VCaP (cell line): ENCODE results near the gene SUMF1.
A peak's percentile ranks its signal among the peaks of the same experiment; 100 is the strongest.

Experiments used
- H3K27ac ChIP-seq: fragments of 450-650 bp; 2 replicates; pipeline ENCODE4 v1.5.1; 2017
- TF ChIP-seq, protein P1 (sequence below): fragments of 450-650 bp; conservative IDR thresholded peaks from 2 replicates; pipeline ENCODE4 v1.5.1; 2017; ENCODE audit warnings: mild to moderate bottlenecking, moderate library complexity

SUMF1 gene

GRCh38 chr3:4496087-4496452, 29.0 kb upstream of the SUMF1 start:
- TF ChIP-seq, protein P1, sequence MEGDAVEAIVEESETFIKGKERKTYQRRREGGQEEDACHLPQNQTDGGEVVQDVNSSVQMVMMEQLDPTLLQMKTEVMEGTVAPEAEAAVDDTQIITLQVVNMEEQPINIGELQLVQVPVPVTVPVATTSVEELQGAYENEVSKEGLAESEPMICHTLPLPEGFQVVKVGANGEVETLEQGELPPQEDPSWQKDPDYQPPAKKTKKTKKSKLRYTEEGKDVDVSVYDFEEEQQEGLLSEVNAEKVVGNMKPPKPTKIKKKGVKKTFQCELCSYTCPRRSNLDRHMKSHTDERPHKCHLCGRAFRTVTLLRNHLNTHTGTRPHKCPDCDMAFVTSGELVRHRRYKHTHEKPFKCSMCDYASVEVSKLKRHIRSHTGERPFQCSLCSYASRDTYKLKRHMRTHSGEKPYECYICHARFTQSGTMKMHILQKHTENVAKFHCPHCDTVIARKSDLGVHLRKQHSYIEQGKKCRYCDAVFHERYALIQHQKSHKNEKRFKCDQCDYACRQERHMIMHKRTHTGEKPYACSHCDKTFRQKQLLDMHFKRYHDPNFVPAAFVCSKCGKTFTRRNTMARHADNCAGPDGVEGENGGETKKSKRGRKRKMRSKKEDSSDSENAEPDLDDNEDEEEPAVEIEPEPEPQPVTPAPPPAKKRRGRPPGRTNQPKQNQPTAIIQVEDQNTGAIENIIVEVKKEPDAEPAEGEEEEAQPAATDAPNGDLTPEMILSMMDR: no peak
- H3K27ac ChIP-seq: peak overlapping the region; percentile 95; the same call in 1 of the 2 replicates

DNA sequence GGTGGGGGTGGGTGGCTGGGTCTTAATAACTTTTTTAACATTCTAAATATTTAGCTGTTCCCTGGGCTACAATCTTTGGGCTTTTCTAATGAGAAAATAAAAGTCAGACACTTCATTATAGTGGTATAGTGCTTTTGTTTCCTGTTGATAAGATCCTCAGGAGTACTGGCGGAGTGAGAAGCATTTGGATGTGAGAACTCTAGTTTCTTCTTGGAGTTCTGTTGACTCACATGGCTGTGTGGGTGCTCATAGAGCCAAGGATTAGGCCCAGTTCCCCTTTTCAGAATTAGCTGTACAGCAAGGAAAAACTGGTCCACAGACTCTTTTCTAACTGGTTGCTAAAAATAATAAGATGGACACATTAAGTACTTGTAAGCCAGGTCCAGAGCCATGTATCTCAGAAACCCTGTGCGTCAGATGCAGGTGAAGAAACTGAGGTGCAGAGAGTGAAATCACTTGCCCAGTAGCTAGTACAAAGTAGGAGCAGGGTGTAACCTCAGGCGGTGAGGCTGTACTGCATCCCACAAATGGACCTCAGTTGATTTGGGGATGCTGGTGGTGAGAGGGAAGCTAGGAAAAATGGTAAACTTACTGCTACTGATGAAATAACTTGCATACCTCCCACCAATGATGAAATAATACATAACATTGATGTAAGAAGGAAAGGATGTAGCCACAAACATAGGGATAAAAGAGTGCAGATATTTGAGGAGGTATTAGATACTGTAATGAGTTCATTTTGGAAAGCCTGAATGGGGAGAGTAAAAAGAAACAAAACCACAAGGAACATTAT, 28.4 kb upstream of the SUMF1 start:
- H3K27ac ChIP-seq: peak overlapping the region; percentile 95; the same call in 1 of the 2 replicates
- TF ChIP-seq, protein P1: no peak

GRCh38 chr3:4494895-4495264, 27.8 kb upstream of the SUMF1 start:
- TF ChIP-seq, protein P1: no peak
- peak overlapping the region; percentile 95; the same call in 1 of the 2 replicates for H3K27ac ChIP-seq

GRCh38 chr3:4493941-4494894, 27.1 kb upstream of the SUMF1 start:
- peak overlapping the region; percentile 95 for H3K27ac ChIP-seq
- TF ChIP-seq, protein P1: no peak

GRCh38 chr3:4493014-4493940, 26.2 kb upstream of the SUMF1 start, which contains the start of gene ITPR1:
Gene ITPR1 (plus strand): TSS chr3:4493348. CDS start chr3:4516492, 23,144 bp downstream.
- H3K27ac ChIP-seq: peak within 1 kb of the TSS; percentile 95
- TF ChIP-seq, protein P1: no peak

- TF ChIP-seq, protein P1: peak; percentile 41
- peak overlapping the region; percentile 95 for H3K27ac ChIP-seq
Observed at GRCh38 chr3:4492208-4493013, 25.3 kb upstream of the SUMF1 start.
